ENCODE measurements around the gene PIGN.

The PIGN gene

DNA sequence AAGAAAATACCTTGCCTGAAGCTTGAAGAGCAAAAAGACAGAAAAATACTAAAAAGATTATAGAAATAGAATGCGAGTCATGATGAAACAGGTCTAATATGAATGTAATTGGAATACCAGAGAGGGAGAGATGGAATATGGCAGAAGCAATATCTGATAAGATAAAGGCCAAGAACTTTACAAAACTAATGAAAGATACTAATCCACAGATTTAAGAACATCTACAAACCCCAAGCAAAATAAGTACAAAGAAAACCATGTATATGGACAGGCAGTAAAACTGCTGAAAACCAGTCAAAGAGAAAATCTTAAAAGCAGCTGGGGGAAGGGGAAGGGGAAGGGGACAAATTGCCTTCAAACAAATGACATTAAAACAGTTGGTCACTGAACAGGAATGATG, 67.0 kb downstream of the PIGN start:
- H3K79me2 ChIP-seq (ENCODE audit: low read length), result no peaks in the 10 kb centered on the region
- no peak overlapping the region for H3K4me3 ChIP-seq (ENCODE audit: low read length)
- no peak overlapping the region for H3K9ac ChIP-seq (ENCODE audit: low read length)
- H3K9me3 ChIP-seq (ENCODE audit: insufficient read depth, low read length), result no peaks in the 10 kb centered on the region
- no peak overlapping the region for H3K4me2 ChIP-seq (ENCODE audit: low read length)
- no peak for TF ChIP-seq EZH2phosphoT487 (IDR thresholded peaks at IDR 0.05; ENCODE audit: low read depth)
- TF ChIP-seq, protein P1, sequence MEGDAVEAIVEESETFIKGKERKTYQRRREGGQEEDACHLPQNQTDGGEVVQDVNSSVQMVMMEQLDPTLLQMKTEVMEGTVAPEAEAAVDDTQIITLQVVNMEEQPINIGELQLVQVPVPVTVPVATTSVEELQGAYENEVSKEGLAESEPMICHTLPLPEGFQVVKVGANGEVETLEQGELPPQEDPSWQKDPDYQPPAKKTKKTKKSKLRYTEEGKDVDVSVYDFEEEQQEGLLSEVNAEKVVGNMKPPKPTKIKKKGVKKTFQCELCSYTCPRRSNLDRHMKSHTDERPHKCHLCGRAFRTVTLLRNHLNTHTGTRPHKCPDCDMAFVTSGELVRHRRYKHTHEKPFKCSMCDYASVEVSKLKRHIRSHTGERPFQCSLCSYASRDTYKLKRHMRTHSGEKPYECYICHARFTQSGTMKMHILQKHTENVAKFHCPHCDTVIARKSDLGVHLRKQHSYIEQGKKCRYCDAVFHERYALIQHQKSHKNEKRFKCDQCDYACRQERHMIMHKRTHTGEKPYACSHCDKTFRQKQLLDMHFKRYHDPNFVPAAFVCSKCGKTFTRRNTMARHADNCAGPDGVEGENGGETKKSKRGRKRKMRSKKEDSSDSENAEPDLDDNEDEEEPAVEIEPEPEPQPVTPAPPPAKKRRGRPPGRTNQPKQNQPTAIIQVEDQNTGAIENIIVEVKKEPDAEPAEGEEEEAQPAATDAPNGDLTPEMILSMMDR (IDR thresholded peaks at IDR 0.05; ENCODE audit: low read depth, low read length), result no peak
- no peaks in the 10 kb centered on the region for H3K27me3 ChIP-seq (ENCODE audit: low read depth, low read length)
- no peaks in the 10 kb centered on the region for H3K36me3 ChIP-seq (replicated peaks; ENCODE audit: low read depth, low read length)
- H4K20me1 ChIP-seq (ENCODE audit: insufficient read depth, low read length), result 0 out of 2 replicates have a peak, but pooled peaks cover 4% of the 10 kb centered on the region
- H3K4me1 ChIP-seq (ENCODE audit: low read length), result peaks cover 5% of the 10 kb centered on the region
- no peak overlapping the region for H3K27ac ChIP-seq (ENCODE audit: low read length)
- H2AFZ ChIP-seq (ENCODE audit: low read depth, low read length), result no peak overlapping the region

DNA sequence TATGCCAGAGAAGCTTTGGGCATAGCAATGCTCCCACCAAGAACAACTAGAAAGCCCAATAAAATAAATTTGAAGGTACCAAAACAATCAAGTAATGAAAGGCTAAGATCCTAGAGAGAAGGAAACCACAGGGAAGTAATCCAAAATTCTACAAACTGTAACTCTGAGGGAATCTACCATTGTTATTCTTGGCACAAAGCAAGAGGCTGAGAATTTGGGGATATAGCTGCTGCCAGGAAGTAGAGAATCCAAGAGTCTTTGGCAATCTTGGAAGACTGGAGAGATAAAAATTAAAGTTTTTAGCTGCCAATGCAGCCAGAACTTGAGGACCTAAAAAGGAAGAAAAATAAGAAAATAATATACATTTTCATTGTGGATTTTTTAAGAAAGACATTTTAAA, 68.5 kb downstream of the PIGN start:
- Histone ChIP-seq H3K4me2 (ENCODE audit: low read length) (no peak overlapping the region), H3K4me1 (ENCODE audit: low read length) (peaks cover 9% of the 10 kb centered on the region), H2AFZ (ENCODE audit: low read depth, low read length) (no peak overlapping the region), H3K36me3 (replicated peaks; ENCODE audit: low read depth, low read length) (no peaks in the 10 kb centered on the region), H3K4me3 (ENCODE audit: low read length) (no peak overlapping the region), H3K9me3 (ENCODE audit: insufficient read depth, low read length) (no peaks in the 10 kb centered on the region), H3K27ac (ENCODE audit: low read length) (no peak overlapping the region), H3K27me3 (ENCODE audit: low read depth, low read length) (no peaks in the 10 kb centered on the region), H3K9ac (ENCODE audit: low read length) (no peak overlapping the region), H4K20me1 (ENCODE audit: insufficient read depth, low read length) (no peaks in the 10 kb centered on the region), H3K79me2 (ENCODE audit: low read length) (no peaks in the 10 kb centered on the region)
- TF ChIP-seq, protein P1 (IDR thresholded peaks at IDR 0.05; ENCODE audit: low read depth, low read length), result no peak
- TF ChIP-seq EZH2phosphoT487 (IDR thresholded peaks at IDR 0.05; ENCODE audit: low read depth), result no peak

DNA sequence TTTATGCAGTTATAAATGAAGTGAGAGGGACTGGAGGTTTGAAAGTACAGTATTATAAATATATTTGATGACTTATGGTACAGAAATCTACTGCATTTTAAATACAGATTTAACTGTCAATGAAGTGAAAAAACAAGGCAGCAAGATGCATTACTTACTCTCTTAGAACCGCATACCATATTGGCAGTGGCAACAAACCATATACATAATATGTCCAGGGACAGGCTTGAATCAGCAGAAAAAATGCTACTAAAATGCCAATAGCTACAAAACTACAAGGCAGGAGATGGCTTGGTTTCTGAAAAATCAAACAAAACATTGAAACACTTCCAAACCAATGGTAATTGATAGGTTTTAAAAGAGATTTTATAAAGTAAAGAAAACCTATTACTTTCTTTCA, 77.2 kb downstream of the PIGN start:
- no peak for TF ChIP-seq EZH2phosphoT487 (IDR thresholded peaks at IDR 0.05; ENCODE audit: low read depth)
- TF ChIP-seq, protein P1 (IDR thresholded peaks at IDR 0.05; ENCODE audit: low read depth, low read length), result no peak
- Histone ChIP-seq H3K27ac (ENCODE audit: low read length) (no peak overlapping the region), H4K20me1 (ENCODE audit: insufficient read depth, low read length) (no peaks in the 10 kb centered on the region), H3K9me3 (ENCODE audit: insufficient read depth, low read length) (no peaks in the 10 kb centered on the region), H3K4me3 (ENCODE audit: low read length) (no peak overlapping the region), H3K4me1 (ENCODE audit: low read length) (peaks cover 5% of the 10 kb centered on the region), H3K36me3 (replicated peaks; ENCODE audit: low read depth, low read length) (peaks cover 3% of the 10 kb centered on the region), H3K79me2 (ENCODE audit: low read length) (no peaks in the 10 kb centered on the region), H2AFZ (ENCODE audit: low read depth, low read length) (no peak overlapping the region), H3K27me3 (ENCODE audit: low read depth, low read length) (no peaks in the 10 kb centered on the region), H3K4me2 (ENCODE audit: low read length) (no peak overlapping the region), H3K9ac (ENCODE audit: low read length) (no peak overlapping the region)

DNA sequence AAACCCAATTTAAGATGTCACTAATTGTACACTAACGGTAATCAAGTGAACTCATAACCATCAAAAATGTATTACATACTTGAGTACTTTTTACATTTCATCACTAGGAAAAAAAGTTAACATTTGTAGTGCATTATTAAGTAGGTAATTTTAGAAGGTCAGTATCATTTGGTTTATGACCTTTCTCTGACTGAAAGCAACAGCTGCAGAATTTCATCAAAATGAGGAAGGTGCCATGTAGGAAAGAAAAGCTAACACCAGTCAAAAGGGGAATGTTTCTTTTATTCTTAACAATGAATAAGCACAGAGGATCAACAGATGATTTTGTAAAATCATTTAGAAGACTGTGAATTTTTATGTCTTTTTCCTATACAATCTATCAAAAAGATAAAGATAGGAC, 79.0 kb downstream of the PIGN start:
- H3K9me3 ChIP-seq (ENCODE audit: insufficient read depth, low read length), result no peaks in the 10 kb centered on the region
- H3K36me3 ChIP-seq (replicated peaks; ENCODE audit: low read depth, low read length), result peaks cover 3% of the 10 kb centered on the region
- H3K4me1 ChIP-seq (ENCODE audit: low read length), result peaks cover 4% of the 10 kb centered on the region; the same call in 1 of the 2 replicates
- no peaks in the 10 kb centered on the region for H3K79me2 ChIP-seq (ENCODE audit: low read length)
- no peak overlapping the region for H3K4me2 ChIP-seq (ENCODE audit: low read length)
- H3K4me3 ChIP-seq (ENCODE audit: low read length), result no peak overlapping the region
- H3K27me3 ChIP-seq (ENCODE audit: low read depth, low read length), result no peaks in the 10 kb centered on the region
- H3K9ac ChIP-seq (ENCODE audit: low read length), result no peak overlapping the region
- H2AFZ ChIP-seq (ENCODE audit: low read depth, low read length), result no peak overlapping the region
- H3K27ac ChIP-seq (ENCODE audit: low read length), result no peak overlapping the region
- H4K20me1 ChIP-seq (ENCODE audit: insufficient read depth, low read length), result no peaks in the 10 kb centered on the region
- TF ChIP-seq EZH2phosphoT487 (IDR thresholded peaks at IDR 0.05; ENCODE audit: low read depth), result no peak

DNA sequence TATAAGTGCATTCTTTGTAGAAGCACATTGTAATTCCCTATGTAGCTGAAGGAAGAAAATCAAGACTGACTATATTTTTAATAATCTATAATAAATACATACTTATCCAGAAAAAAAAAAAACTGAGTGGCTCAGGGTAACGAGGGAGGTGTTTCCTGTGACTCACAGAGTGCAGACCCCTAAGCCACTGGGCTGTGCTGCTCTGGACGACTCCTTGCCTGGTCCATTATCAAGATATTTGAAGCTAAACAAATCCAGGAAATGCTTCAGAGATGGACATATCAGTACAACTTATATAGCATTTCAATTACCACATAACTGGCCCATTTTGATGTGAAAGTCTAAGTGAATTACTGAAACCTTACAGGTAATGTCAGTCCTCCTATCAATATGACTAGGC, 80.6 kb downstream of the PIGN start:
- no peaks in the 10 kb centered on the region for H3K27me3 ChIP-seq (ENCODE audit: low read depth, low read length)
- H4K20me1 ChIP-seq (ENCODE audit: insufficient read depth, low read length), result no peaks in the 10 kb centered on the region
- no peak overlapping the region for H2AFZ ChIP-seq (ENCODE audit: low read depth, low read length)
- TF ChIP-seq, protein P1 (IDR thresholded peaks at IDR 0.05; ENCODE audit: low read depth, low read length), result no peak
- TF ChIP-seq EZH2phosphoT487 (IDR thresholded peaks at IDR 0.05; ENCODE audit: low read depth), result no peak
- H3K36me3 ChIP-seq (replicated peaks; ENCODE audit: low read depth, low read length), result peaks cover 3% of the 10 kb centered on the region
- H3K79me2 ChIP-seq (ENCODE audit: low read length), result no peaks in the 10 kb centered on the region
- no peak overlapping the region for H3K27ac ChIP-seq (ENCODE audit: low read length)
- H3K4me2 ChIP-seq (ENCODE audit: low read length), result no peak overlapping the region
- H3K4me3 ChIP-seq (ENCODE audit: low read length), result no peak overlapping the region
- no peaks in the 10 kb centered on the region for H3K9me3 ChIP-seq (ENCODE audit: insufficient read depth, low read length)
- no peak overlapping the region for H3K9ac ChIP-seq (ENCODE audit: low read length)
- peaks cover 4% of the 10 kb centered on the region; the same call in 1 of the 2 replicates for H3K4me1 ChIP-seq (ENCODE audit: low read length)
